HL-60/S4 (cell line): Measurements from ENCODE around the gene ATXN2.
"Not testable (repeated sequence)": the region's sequence is repeated elsewhere in the genome, so short reads cannot be mapped to it uniquely, and the experiment has no call there.

Experiments used
- in situ Hi-C: fragments of 300-500 bp; cut with MboI; formaldehyde crosslinking; loops from 2 replicates; pipeline ENCODE4 v1.14.3; 2022; ENCODE audit warnings: low sequenced_read_pairs

The ATXN2 gene, protein sequence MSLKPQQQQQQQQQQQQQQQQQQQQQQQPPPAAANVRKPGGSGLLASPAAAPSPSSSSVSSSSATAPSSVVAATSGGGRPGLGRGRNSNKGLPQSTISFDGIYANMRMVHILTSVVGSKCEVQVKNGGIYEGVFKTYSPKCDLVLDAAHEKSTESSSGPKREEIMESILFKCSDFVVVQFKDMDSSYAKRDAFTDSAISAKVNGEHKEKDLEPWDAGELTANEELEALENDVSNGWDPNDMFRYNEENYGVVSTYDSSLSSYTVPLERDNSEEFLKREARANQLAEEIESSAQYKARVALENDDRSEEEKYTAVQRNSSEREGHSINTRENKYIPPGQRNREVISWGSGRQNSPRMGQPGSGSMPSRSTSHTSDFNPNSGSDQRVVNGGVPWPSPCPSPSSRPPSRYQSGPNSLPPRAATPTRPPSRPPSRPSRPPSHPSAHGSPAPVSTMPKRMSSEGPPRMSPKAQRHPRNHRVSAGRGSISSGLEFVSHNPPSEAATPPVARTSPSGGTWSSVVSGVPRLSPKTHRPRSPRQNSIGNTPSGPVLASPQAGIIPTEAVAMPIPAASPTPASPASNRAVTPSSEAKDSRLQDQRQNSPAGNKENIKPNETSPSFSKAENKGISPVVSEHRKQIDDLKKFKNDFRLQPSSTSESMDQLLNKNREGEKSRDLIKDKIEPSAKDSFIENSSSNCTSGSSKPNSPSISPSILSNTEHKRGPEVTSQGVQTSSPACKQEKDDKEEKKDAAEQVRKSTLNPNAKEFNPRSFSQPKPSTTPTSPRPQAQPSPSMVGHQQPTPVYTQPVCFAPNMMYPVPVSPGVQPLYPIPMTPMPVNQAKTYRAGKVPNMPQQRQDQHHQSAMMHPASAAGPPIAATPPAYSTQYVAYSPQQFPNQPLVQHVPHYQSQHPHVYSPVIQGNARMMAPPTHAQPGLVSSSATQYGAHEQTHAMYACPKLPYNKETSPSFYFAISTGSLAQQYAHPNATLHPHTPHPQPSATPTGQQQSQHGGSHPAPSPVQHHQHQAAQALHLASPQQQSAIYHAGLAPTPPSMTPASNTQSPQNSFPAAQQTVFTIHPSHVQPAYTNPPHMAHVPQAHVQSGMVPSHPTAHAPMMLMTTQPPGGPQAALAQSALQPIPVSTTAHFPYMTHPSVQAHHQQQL

DNA sequence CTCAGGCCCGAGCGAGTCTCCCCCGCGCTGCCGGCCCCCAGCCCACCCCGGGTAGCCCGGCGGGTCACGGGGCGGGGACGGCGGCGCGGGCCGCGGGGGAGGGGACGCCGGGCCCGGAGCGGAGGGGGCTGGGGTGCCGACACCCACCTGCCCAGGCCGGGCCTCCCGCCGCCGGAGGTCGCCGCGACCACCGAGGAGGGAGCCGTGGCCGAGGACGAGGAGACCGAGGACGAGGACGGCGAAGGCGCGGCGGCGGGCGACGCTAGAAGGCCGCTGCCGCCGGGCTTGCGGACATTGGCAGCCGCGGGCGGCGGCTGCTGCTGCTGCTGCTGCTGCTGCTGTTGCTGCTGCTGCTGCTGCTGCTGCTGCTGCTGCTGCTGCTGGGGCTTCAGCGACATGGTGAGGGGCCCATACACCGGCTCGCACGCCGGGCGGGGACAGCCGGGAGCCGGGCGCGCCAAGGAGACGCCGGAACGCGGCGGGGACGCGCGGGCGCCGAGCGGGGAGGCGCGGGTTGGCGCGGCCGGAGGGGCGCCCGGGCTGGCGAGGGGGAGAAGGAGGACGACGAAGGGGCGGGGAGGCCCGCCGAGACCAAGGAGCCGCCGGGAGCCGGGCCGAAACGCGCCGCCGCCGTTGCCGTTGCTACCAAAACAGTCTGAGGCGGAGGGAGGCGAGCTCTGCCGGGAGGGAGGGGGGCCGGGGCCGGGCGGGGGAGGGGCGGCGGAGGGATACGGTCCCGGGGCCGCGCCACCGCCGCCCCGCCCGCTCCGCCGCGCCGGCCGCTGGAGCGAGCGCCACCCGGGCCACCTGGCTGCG, at the start of gene ATXN2:
ATXN2 (minus strand) TSS at position 679 of the 816 bp plus-strand sequence; CDS start at position 398, 281 bp downstream.
- in situ Hi-C loops: no loop called here

DNA sequence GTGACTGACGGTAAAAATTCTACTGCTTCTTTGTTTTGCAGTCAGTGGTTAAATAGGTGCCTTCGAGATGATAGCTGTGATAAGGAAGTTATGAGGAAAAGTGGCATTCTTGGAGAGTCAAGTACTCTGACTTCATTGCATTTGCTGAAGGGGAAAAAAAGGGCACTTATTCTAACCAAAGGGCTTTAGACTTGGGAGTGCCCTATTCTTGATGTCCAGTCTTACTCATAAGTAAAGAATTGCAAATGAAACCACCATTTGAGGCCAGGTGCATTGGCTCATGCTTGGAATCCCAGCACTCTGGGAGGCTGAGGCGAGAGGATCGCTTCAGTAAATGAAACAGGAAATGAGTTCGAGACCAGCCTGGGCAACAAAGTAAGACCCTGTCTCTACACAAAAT, 46.3 kb upstream of the ATXN2 start:
- in situ Hi-C loops: no loop called here

DNA sequence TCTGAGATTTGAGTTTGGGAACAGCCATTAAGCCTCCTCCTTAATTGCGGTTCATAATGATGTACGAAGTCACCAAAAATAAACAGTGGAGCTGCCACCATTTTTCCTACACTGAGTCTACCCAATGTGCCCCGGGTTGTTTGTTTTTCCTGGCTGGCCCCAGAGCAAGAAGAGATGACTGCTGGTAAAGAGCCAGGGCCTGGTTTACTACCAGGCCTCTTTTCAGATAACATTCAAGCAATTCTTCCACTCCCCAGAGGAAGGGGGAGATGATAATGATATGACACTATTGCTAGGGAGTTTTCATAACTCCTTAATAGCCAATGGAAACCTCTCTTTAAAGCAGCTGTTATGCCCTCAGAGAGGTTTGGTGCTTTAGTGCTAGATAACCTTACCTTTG, 44.3 kb upstream of the ATXN2 start:
- in situ Hi-C loops: no loop called here

DNA sequence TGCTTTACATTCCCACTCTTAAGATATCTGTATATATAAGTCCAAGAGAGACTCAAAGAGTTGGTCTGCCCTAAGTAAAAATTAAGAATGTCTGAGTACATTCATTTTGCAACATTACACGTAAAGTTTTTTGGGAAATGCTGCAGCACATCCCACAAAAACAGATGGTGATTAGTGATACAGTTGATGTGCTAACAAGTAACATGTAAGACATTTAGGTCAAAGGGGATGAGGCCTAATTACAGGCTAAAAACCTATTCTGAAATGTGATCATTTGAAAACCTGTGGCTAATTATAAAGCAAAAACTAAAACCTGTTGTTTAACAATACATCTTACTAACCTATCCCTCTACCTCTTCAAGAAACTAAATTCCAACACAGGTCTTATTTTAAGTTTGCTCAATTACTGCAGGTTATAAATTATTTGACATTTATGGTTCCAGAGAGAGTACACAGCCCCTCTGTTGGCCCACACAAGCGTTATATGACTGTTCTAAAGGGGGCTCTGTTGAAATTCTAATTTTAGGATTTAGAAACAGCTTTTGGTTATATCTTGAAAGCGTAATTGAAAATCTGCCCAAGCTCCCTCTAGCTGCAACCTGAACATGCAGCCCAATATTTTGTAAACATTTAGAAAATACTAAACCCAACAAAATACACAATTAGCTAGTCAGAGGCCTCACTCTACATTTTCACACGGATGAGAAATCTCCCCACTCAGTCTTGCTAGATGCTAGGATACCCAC, 43.7 kb upstream of the ATXN2 start:
- in situ Hi-C loops: no loop called here

DNA sequence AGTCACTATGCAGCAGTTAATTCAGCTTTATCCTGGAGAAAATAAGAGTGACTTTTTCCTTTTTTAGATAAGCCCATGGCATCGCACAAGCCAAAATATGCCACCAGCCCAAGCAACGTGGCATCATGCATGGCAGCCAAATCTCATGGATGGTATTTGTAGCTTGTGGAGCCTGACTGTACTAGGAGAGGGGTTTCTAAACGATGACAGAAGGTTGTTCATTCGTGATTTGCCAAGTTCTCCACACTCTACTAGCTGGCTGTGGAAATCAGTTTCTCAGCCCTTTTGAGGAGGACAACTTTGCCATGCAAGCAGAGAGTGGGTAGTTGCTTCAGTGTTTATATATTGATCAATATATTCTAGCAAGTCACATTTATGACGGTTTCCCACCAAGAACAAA, 41.4 kb upstream of the ATXN2 start:
- in situ Hi-C loops: no loop called here

DNA sequence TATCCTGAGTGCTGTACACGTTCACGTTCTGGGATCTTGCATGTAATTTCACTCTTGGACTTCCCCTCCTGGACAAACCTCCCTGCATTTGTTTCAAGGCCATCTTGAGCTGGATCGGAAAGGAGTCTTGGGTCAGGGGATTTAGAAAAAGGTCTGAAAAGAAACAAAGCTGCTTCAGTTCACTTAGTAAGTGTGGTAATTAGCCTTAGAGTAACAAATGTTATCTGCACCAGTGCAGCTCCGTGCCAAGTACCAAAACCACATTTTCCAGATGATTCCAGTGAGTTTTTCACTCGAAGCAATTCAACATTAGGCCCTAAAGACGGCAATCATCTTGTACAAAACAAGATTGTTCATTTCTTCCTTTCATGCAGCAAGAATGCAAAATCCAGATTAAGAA, 39.4 kb upstream of the ATXN2 start:
- in situ Hi-C loops: no loop called here

DNA sequence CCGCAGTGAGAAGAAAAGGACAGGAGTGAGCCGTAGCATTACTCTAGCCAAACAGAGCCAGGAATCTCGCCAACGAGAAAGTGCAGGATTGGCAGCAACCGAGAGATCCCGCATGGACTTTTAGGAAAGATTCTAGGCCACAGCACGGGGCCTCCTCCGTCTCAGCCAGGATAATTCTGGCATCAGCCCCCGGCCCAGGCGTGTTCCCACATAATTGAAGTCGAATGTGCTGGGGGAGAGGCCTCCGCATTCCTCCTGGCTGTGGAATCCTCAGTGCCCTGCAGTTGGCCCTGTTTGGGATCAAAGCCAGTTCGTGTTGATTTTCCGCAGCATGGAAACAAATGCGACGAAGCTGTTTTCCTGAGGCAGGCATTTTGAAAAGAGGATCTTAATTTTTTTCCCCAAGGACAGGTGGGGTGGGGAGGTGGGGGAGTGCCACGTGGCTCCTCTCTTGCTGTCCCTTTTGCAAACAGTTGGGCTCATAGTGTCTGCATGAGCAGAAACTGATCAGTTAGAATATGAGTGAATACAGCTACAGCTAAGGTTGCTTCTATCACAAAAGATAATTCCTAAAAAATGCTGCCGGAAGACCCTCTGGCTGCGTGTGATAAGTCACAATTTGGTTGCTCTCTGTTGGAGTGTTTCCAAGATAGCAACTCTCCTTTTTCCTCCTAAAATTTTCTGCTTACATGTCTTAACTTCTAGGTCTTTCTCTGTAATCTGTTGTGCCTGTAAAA, 37.3 kb upstream of the ATXN2 start:
- in situ Hi-C loops: no loop called here

DNA sequence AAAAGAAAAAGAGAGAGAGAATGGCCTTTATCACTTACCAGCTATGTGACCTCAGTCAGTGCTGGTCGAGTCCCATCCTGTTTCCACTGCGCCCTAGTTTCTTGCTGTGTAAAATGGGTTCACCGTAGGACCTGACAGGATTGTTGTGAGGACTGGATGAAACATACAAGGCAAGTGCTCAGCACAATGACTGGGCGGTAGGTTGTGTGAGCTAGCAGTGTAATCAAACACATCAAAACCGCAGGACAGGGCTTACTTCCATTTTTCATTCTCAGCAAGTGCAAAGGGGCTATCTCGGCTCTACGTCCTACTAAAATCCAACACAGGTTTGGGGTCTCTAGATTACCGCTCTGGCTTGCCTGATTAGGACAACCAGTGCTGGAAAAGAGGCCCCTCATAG, 36.4 kb upstream of the ATXN2 start:
- in situ Hi-C loops: no loop called here

DNA sequence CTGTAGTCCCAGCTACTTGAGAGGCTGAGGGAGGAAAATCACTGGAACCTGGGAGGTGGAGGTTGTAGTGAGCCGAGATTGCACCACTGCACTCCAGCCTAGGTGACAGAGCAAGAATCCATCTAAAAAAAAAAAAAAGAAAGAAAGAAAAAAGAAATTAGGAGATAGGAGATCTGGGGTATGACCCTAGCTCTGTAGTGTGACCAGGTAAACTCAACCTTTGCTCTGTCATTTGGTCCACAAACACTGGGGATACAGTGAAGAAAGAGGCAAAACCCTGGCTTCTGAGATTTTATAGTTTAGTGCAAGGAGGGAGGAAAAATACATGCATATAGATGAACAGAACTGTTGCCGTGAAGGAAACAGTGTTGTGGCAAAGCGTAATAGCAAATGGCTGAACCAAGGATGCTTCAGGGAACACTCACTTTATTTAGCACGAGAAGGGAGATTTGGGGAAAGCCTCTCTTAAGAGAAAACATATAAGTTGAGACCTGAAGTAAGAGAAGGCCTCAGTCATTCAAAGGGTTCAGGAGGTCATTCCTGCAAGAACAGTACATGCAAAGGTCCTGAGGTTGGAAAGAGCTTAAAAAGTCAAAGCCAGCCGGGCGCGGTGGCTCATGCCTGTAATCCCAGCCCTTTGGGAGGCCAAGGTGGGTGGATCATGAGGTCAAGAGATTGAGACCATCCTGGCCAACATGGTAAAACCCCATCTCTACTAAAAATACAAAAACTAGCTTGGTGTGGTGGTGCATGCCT, 29.6 kb upstream of the ATXN2 start:
- in situ Hi-C loops: no loop called here

DNA sequence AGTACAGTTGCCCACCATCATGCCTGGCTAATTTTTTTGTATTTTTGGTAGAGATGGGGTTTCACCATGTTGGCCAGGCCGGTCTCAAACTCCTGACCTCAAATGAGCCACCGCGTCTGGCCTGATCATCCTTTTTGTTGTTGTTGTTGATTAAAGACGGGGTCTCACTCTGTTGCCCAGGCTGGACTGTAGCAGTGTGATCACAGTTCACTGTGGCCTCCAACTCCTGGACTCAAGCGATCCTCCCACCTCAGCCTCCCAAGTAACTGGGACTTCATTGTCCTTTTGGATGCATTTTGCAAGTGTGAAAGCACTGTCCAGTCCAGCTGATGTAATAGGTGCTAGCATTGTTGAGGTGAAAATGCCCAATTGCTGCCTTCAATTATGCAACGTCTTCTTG, 27.1 kb upstream of the ATXN2 start:
- in situ Hi-C loops: no loop called here

DNA sequence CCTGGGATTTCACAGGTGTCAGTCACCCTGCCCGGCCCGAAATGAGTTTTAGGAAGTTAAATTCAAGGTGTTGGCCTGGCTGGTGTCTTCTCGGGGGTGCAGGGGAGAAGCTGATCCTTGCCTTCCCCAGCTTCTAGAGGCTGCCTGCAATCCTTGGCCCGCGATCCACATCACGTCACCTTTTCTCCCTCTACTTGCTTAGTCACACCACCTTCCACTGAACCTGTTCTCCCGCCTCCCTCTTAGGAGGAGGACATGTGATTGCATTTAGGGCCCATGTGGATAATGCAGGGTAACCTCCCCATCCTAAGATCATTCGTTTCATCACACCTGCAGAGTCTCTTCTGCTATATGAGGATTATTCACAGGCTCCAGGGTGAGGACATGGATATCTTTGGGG, 25.4 kb upstream of the ATXN2 start:
- in situ Hi-C loops: no loop called here

DNA sequence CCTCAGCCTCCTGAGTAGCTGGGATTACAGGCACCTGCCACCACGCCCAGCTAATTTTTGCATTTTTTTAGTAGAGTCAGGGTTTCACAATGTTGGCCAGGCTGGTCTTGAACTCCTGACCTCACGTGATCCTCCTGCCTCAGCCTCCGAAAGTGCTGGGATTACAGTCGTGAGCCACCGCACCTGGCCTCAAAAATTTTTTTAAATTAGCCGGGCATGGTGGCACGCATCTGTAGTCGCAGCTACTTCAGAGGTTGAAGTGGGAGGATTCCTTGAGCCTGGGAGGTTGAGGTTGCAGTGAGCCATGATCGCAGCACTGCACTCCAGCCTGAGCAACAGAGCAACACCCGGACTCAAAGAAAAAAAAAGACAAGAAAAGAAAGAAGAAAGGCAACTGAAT, 18.7 kb upstream of the ATXN2 start:
- in situ Hi-C loops: not testable (repeated sequence)

DNA sequence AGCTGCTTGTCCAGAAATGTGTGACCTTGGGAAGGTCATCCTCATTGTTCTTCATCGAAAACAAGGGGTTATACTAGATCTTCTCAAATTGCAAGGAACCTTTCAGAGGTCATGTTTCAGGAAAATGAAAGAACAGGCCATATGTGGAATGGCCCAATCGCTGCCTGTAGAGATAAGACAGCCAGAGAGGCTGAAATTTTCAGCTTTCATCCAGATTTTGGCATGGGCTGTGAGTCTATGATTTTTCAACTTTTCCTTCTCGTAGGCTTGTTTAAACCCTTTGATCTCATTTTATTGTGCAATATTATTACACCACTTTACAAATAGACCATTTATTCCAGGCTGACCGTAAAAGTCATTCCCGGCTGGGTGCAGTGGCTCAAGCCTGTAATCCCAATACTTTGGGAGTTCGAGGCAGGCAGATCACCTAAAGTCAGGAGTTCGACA, 17.1 kb upstream of the ATXN2 start:
- in situ Hi-C loops: no loop called here

DNA sequence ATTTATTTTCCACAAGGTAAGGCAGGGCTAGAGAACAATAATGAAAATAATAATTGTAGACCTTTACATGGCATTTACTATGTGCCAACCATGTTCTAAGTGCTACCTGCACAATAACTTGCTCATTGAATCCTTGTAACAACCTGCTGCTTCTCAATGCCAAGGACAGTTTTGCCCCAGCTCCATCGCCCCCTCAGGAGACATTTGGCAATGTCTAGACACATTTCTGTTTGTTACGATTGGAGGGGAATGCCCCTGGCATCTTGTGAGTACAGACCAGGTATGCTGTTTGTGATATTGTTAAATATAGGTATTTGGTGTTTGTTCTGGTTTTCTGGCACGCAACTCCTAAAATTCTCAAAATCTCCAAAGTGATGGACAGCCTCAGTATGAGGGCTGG, 8.1 kb upstream of the ATXN2 start:
- in situ Hi-C loops: no loop called here

DNA sequence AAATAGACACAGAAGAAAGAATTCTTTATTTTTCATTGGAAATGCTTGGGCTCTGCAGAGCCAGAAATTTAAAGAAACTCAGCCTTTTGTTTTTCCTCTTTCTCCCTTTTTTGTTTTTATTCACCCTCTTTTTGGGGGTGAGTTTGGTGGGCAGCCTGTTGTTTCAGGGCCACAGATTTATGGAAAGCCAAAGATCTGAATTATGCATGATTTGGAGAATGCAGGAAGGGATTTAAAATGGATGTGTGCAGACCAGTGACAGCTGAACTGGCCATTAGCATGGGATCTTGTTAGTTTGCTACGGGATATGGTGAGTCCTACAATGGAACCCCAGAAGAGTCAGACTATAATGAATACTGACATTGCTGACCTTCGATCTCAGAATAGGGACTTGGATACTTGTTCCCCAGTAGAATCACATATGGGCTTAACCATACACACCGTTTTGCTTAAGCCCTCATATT, 7.7 kb upstream of the ATXN2 start:
- in situ Hi-C loops: no loop called here

DNA sequence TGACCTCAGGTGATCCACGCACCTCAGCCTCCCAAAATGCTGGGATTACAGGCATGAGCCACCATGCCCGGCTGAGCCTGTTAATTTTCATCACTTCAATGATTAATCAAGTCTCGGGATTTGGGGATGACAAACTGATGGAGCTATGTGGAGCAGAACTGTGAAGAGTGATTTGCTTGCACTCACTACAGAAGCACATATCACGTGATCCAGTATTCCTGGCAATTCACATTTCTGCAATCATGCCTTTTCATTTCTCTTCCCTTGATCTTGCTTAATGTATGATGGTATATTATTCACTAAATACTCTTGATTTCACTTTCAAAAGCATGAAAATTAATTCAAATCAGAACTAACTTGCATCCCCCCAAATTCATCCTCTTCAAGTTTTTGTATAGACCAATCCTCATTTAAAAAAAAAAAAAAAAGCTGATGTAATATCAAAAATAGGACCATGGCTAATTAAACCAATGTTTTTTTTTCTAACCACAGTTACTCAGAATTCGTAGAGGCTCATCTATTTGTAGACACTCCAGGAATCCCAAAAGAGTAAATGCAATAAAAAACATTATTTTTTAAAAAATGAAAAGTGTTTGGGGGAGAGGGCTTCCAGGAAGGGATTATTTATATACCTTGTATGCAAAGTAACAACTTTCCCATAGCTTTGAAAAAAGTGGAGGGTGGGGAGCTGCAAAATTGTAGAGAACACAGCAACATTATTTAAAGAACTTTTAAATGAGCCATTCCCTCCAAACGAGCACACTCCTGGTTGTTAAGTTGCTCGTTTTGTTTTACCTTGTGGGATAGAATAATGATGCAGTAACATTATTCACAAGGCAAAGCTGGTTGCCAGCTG, 7.0 kb upstream of the ATXN2 start:
- in situ Hi-C loops: no loop called here

DNA sequence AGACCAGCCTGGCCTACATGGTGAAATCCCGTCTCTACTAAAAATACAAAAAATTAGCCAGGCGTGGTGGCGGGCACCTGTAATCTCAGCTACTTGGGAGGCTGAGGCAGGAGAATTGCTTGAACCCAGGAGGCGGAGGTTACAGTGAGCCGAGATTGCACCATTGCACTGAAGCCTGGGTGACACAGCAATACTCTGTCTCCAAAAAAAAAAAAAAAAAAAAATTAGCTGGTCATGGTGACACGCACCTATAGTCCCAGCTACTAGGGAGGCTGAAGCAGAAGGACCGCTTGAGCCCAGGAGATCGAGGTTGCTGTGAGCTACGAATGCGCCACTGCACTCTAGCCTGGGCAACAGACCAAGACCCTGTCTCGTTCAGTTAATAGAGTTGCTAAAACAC, 3.7 kb upstream of the ATXN2 start:
- in situ Hi-C loops: not testable (repeated sequence)
